SU-DHL-6 (cell line): ENCODE measurements around the gene DPYSL4.

Experiments used
- EZH2phosphoT487 ChIP-seq: fragments of 200-600 bp; sonication (generic), shearing (Covaris generic); conservative IDR thresholded peaks from 2 replicates; pipeline ENCODE4 v1.6.1; 2018; ENCODE audit warnings: mild to moderate bottlenecking, antibody characterized with exemption, low read length, moderate library complexity, mixed read lengths
- TF ChIP-seq, protein P1 (sequence below): fragments of 200-600 bp; sonication (generic); IDR thresholded peaks from one replicate; pipeline ENCODE4 v1.5.1; 2017; ENCODE audit warnings: antibody characterized with exemption, mild to moderate bottlenecking, low read length, moderate library complexity; ENCODE audit not compliant: insufficient read depth, poor library complexity, severe bottlenecking

DNA sequence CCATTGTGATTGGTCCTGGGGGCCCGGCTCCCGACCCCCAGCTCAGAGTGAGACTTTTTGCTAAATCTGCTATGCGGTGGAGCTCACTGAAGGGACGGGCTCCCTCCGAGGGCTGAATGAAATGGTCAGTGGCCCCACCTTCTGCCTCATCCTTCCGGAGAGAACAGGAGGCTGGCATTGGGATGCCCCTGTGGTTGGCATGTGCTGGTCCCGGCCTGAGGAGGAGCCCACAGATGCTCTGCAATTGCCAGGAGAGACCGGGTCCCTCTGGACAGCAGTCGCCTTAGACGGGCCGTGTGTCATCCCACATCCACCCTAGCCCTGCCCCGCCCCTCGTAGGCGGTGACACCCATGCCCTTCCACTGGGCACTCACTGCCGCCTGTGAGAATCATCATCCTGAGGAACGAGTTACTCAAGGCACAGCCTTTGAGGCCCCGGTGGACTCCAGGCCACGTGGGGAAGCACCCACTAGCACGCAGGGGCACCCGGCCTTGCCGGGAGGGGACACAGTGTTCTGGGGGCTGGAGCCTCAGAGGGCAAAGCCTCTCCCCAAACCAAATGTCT, 21.2 kb upstream of the DPYSL4 start:
- TF ChIP-seq, protein P1, sequence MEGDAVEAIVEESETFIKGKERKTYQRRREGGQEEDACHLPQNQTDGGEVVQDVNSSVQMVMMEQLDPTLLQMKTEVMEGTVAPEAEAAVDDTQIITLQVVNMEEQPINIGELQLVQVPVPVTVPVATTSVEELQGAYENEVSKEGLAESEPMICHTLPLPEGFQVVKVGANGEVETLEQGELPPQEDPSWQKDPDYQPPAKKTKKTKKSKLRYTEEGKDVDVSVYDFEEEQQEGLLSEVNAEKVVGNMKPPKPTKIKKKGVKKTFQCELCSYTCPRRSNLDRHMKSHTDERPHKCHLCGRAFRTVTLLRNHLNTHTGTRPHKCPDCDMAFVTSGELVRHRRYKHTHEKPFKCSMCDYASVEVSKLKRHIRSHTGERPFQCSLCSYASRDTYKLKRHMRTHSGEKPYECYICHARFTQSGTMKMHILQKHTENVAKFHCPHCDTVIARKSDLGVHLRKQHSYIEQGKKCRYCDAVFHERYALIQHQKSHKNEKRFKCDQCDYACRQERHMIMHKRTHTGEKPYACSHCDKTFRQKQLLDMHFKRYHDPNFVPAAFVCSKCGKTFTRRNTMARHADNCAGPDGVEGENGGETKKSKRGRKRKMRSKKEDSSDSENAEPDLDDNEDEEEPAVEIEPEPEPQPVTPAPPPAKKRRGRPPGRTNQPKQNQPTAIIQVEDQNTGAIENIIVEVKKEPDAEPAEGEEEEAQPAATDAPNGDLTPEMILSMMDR: no peak
- no peak for TF ChIP-seq EZH2phosphoT487
